GM19324 (cell line): Measurements from ENCODE around the gene CHRM3.

Experiments used
- ATAC-seq: cut with Tn5 transposase; IDR thresholded peaks from one replicate; pipeline ENCODE4 v1.9.1; 2021; ENCODE audit warnings: mild to moderate bottlenecking, moderate library complexity; ENCODE audit not compliant: unreplicated experiment, low FRiP score

CHRM3 gene

GRCh38 chr1:239394107-239394506 is 7.7 kb downstream of the CHRM3 start:
- ATAC-seq: no peak

GRCh38 chr1:239413916-239414315 is 27.5 kb downstream of the CHRM3 start:
- no peak for ATAC-seq

- ATAC-seq: no peak
Measured at GRCh38 chr1:239417221-239417620, 30.9 kb downstream of the CHRM3 start.

- ATAC-seq: no peak
Measured at GRCh38 chr1:239417986-239418640, 31.7 kb downstream of the CHRM3 start.

- ATAC-seq: no peak
Measured at GRCh38 chr1:239418681-239419080, 32.3 kb downstream of the CHRM3 start.

- ATAC-seq: no peak
Measured at GRCh38 chr1:239421811-239422210, 35.4 kb downstream of the CHRM3 start.

- no peak for ATAC-seq
Measured at GRCh38 chr1:239422818-239423217, 36.5 kb downstream of the CHRM3 start.

- no peak for ATAC-seq
Measured at GRCh38 chr1:239426821-239427475, 40.6 kb downstream of the CHRM3 start.

- no peak for ATAC-seq
Measured at GRCh38 chr1:239427712-239428111, 41.3 kb downstream of the CHRM3 start.

GRCh38 chr1:239428120-239428710 is 41.8 kb downstream of the CHRM3 start:
- ATAC-seq: no peak

GRCh38 chr1:239429163-239429562 is 42.8 kb downstream of the CHRM3 start:
- no peak for ATAC-seq

- no peak for ATAC-seq
Measured at GRCh38 chr1:239432255-239432654, 45.9 kb downstream of the CHRM3 start.

GRCh38 chr1:239434181-239434580 is 47.8 kb downstream of the CHRM3 start:
- ATAC-seq: no peak
